Thyroid gland (tissue), 4 donors: ENCODE measurements around the gene ZNF70.

ENCODE experiments used
- CTCF ChIP-seq, 6 experiments: fragments of 200-600 bp in 3 of 6; fragments of 450-650 bp in 3 of 6; sonication (generic) in 3 of 6; IDR thresholded peaks; one replicate each; pipeline ENCODE4 v1.5.1; 2016 to 2019; ENCODE audit warnings: antibody characterized with exemption in 6 of 6, mild to moderate bottlenecking in 2 of 6, inconsistent platforms in 1 of 6, moderate library complexity in 1 of 6
- POLR2A ChIP-seq, 2 donors: fragments of 450-650 bp; IDR thresholded peaks; one replicate each; pipeline ENCODE4 v1.6.1; 2017; ENCODE audit warnings: antibody characterized with exemption in 2 of 2, mild to moderate bottlenecking in 2 of 2, moderate library complexity in 1 of 2

GRCh38 chr22:23689414-23689813 lies 61.5 kb downstream of the ZNF70 start:
- no peak for TF ChIP-seq CTCF (IDR thresholded peaks at IDR 0.05)
- TF ChIP-seq POLR2A (IDR thresholded peaks at IDR 0.05): no peak
